K562 (cell line): ENCODE measurements around the gene STK4. TPM values are rescaled to one million over a fixed set of nuclear protein-coding genes. Genes with fewer than 3 reads are reported as not detected.

Source experiments
- ARHGAP35 ChIP-seq: fragments of 450-650 bp; IDR thresholded peaks from 2 replicates; pipeline ENCODE4 v1.6.1; 2018; ENCODE audit not compliant: partially characterized antibody
- BRCA1 ChIP-seq, 2 experiments: fragments of 450-650 bp in 1 of 2; sonication (generic) in 1 of 2; formaldehyde crosslinking in 1 of 2; IDR thresholded peaks; 2 replicates each; pipeline versions ENCODE4 v1.5.0 to v1.6.1; 2017 to 2020; ENCODE audit warnings: mild to moderate bottlenecking in 1 of 2, missing genetic modification reagents in 1 of 2
- CREB1 ChIP-seq, 2 experiments: sonication (generic) in 1 of 2; formaldehyde crosslinking in 1 of 2; IDR thresholded peaks; 2 replicates each; pipeline versions ENCODE4 v1.6.1 to v1.8.0; 2012 to 2022; ENCODE audit warnings: inconsistent platforms in 1 of 2, mild to moderate bottlenecking in 1 of 2, missing genetic modification reagents in 1 of 2, moderate library complexity in 1 of 2
- FOXA3 ChIP-seq, 2 experiments: fragments of 450-650 bp in 1 of 2; sonication (generic) in 1 of 2; formaldehyde crosslinking; IDR thresholded peaks in 1 of 2; conservative IDR thresholded peaks in 1 of 2; 2 replicates each; pipeline versions ENCODE4 v1.4.0 to v1.8.0; 2020 to 2022; ENCODE audit warnings: mild to moderate bottlenecking in 2 of 2, missing genetic modification reagents in 1 of 2
- HCFC1 ChIP-seq: IDR thresholded peaks from 2 replicates; pipeline ENCODE4 v1.6.1; 2012; ENCODE audit warnings: low read depth, low read length, improper control_type of control experiment
- HNRNPLL ChIP-seq: fragments of 200-400 bp; formaldehyde crosslinking; IDR thresholded peaks from 2 replicates; pipeline ENCODE4 v1.6.1; 2017; ENCODE audit warnings: low read length, low read depth, mild to moderate bottlenecking; ENCODE audit not compliant: poor library complexity, severe bottlenecking
- JUND ChIP-seq, 2 experiments: IDR thresholded peaks; 2 replicates in 1 of 2; 3 replicates in 1 of 2; pipeline ENCODE4 v1.6.1; 2011; ENCODE audit warnings: borderline replicate concordance in 2 of 2, low read depth in 2 of 2, low read length in 2 of 2, improper control_type of control experiment in 1 of 2, missing biosample characterization in 1 of 2, missing genetic modification characterization in 1 of 2, missing genetic modification reagents in 1 of 2
- LCOR ChIP-seq: sonication (generic); formaldehyde crosslinking; IDR thresholded peaks from 2 replicates; pipeline ENCODE4 v1.8.0; 2022; ENCODE audit warnings: mild to moderate bottlenecking, missing genetic modification reagents
- MAFK ChIP-seq: IDR thresholded peaks from 2 replicates; pipeline ENCODE4 v1.6.1; 2011; ENCODE audit warnings: low read length, improper control_type of control experiment
- MED1 ChIP-seq: sonication (generic); formaldehyde crosslinking; IDR thresholded peaks from 2 replicates; pipeline ENCODE4 v1.8.1; 2023; ENCODE audit warnings: missing genetic modification reagents, borderline replicate concordance
- NBN ChIP-seq: fragments of 450-650 bp; IDR thresholded peaks from 2 replicates; pipeline ENCODE4 v1.6.1; 2016; ENCODE audit warnings: low read depth, mild to moderate bottlenecking
- POLR2G ChIP-seq: fragments of 200-400 bp; formaldehyde crosslinking; IDR thresholded peaks from 2 replicates; pipeline ENCODE4 v1.6.1; 2017; ENCODE audit warnings: low read depth, mild to moderate bottlenecking, antibody characterized with exemption, low read length, moderate library complexity
- RREB1 ChIP-seq: fragments of 250-450 bp; sonication (Bioruptor Pico); IDR thresholded peaks from 2 replicates; pipeline ENCODE4 v1.4.0; 2020
- ZC3H8 ChIP-seq: fragments of 450-650 bp; IDR thresholded peaks from 2 replicates; pipeline ENCODE4 v1.6.1; 2017
- ZEB2 ChIP-seq: fragments of 450-650 bp; IDR thresholded peaks from 2 replicates; pipeline ENCODE4 v1.6.1; 2016
- ZNF263 ChIP-seq: sonication (generic); formaldehyde crosslinking; IDR thresholded peaks from 2 replicates; pipeline ENCODE4 v1.8.0; 2022; ENCODE audit warnings: mild to moderate bottlenecking, missing genetic modification reagents, borderline replicate concordance
- polyA plus RNA-seq, 8 experiments: library from polyadenylated mRNA; depleted of rRNA in 4 of 8; stranded (reverse) in 5 of 8; unstranded in 3 of 8; fragments of >200 nt; fragmentation: Nextera tagmentation in 2 of 8; fragmentation: Illumina TruSeq in 1 of 8; extraction: Ambion mirVana in 2 of 8; extraction: Trizol in 1 of 8; gene quantifications; 2 replicates each; pipeline versions ENCODE4 v1.2.1 to v1.2.3, GENCODE V29; 2011 to 2014; ENCODE audit warnings: inconsistent platforms in 1 of 8, missing spikeins in 1 of 8
- total RNA-seq, 7 experiments: library from RNA; depleted of rRNA in 6 of 7; stranded (reverse); fragments of >200 nt in 6 of 7; fragmentation: Illumina TruSeq in 2 of 7; extraction: Trizol in 2 of 7; gene quantifications; 2 replicates each; pipeline versions ENCODE4 v1.2.1 to v1.2.3, GENCODE V29; 2011 to 2021; ENCODE audit warnings: low replicate concordance in 1 of 7
- TF ChIP-seq, protein P1 (sequence below): fragments of 450-650 bp; IDR thresholded peaks from 2 replicates; pipeline ENCODE4 v1.6.1; 2014; ENCODE audit warnings: low read depth, mild to moderate bottlenecking, moderate library complexity, borderline replicate concordance
- TF ChIP-seq, protein P2 (sequence below): conservative IDR thresholded peaks from 2 replicates; pipeline ENCODE4 v1.6.1; 2011; ENCODE audit warnings: low read depth, mild to moderate bottlenecking, low read length; ENCODE audit not compliant: control insufficient read depth

The STK4 gene
- total and polyA plus RNA-seq, 9 of the 15 experiments (the other 6 are each of a cell fraction or from before 2014, with no cell fraction given), result 11.9 to 30.6 (median 22.2) TPM

- no peak for TF ChIP-seq RREB1
- no peak for TF ChIP-seq MAFK
- TF ChIP-seq HCFC1, result no peak
- peak; percentile 78 for TF ChIP-seq HNRNPLL
- TF ChIP-seq ZNF263 (CRISPR knock-in tag), result no peak; the same call in 1 of the 2 replicates
- peak; percentile 59; the same call in 1 of the 2 replicates for TF ChIP-seq CREB1 (IDR thresholded peaks at IDR 0.05)
- TF ChIP-seq CREB1 (CRISPR knock-in tag; IDR thresholded peaks at IDR 0.05), result peak; percentile 75
- TF ChIP-seq MED1 (CRISPR knock-in tag), result no peak
- no peak for TF ChIP-seq NBN
- TF ChIP-seq, protein P1, sequence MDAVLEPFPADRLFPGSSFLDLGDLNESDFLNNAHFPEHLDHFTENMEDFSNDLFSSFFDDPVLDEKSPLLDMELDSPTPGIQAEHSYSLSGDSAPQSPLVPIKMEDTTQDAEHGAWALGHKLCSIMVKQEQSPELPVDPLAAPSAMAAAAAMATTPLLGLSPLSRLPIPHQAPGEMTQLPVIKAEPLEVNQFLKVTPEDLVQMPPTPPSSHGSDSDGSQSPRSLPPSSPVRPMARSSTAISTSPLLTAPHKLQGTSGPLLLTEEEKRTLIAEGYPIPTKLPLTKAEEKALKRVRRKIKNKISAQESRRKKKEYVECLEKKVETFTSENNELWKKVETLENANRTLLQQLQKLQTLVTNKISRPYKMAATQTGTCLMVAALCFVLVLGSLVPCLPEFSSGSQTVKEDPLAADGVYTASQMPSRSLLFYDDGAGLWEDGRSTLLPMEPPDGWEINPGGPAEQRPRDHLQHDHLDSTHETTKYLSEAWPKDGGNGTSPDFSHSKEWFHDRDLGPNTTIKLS, result peak; percentile 54; the same call in 1 of the 2 replicates
- TF ChIP-seq ZEB2, result 0 out of 2 replicates have a peak, but pooled peaks have one; percentile 8
- TF ChIP-seq BRCA1 (IDR thresholded peaks at IDR 0.05), result no peak
- TF ChIP-seq BRCA1 (CRISPR knock-in tag; IDR thresholded peaks at IDR 0.05), result no peak
- TF ChIP-seq ARHGAP35, result no peak
- peak in 1 of 2 experiments; percentile 66; a peak in 1 of 4 replicates for TF ChIP-seq FOXA3 (CRISPR knock-in tag; conservative IDR thresholded peaks at IDR 0.05 in 1 of 2, IDR thresholded peaks at IDR 0.05 in 1 of 2)
- TF ChIP-seq JUND (IDR thresholded peaks at IDR 0.05; ENCODE audit: borderline replicate concordance, low read depth, low read length), result peak; percentile 10; the same call in 1 of the 2 replicates
- TF ChIP-seq JUND (tag; IDR thresholded peaks at IDR 0.05; ENCODE audit: borderline replicate concordance, low read depth, low read length), result 0 out of 3 replicates have a peak, but pooled peaks have one; percentile 19
- peak; percentile 96 for TF ChIP-seq POLR2G
- TF ChIP-seq, protein P2, sequence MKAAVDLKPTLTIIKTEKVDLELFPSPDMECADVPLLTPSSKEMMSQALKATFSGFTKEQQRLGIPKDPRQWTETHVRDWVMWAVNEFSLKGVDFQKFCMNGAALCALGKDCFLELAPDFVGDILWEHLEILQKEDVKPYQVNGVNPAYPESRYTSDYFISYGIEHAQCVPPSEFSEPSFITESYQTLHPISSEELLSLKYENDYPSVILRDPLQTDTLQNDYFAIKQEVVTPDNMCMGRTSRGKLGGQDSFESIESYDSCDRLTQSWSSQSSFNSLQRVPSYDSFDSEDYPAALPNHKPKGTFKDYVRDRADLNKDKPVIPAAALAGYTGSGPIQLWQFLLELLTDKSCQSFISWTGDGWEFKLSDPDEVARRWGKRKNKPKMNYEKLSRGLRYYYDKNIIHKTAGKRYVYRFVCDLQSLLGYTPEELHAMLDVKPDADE, result 0 out of 2 replicates have a peak, but pooled peaks have one; percentile 63
- no peak for TF ChIP-seq LCOR
- TF ChIP-seq ZC3H8, result no peak
Measured at GRCh38 chr20:44960103-44960852, 6.0 kb upstream of the STK4 start, which contains the start of gene TOMM34 (continued).
